Osteoblast (primary cell): ENCODE measurements around the gene MGRN1. TPM values are rescaled to one million over a fixed set of nuclear protein-coding genes. Genes with fewer than 3 reads are reported as not detected.
A peak's percentile ranks its signal among the peaks of the same experiment; 100 is the strongest.
"Not testable (repeated sequence)": the region's sequence is repeated elsewhere in the genome, so short reads cannot be mapped to it uniquely, and the experiment has no call there.

ENCODE experiments used
- DNase-seq: peaks from one replicate; pipeline ENCODE4 v3.0.0; 2011; ENCODE audit warnings: low spot score, mixed read lengths; ENCODE audit not compliant: insufficient read length; ENCODE audit errors: missing footprints
- H2AFZ ChIP-seq: 2 replicates; pipeline ENCODE4 v1.6.0; 2011; ENCODE audit warnings: mild to moderate bottlenecking, low read length
- H3K27ac ChIP-seq: 2 replicates; pipeline ENCODE4 v1.5.1; 2011; ENCODE audit warnings: mild to moderate bottlenecking, low read depth, low read length, moderate library complexity
- H3K27me3 ChIP-seq: 2 replicates; pipeline ENCODE4 v1.6.0; 2012; ENCODE audit warnings: mild to moderate bottlenecking, control low read depth, inconsistent platforms, low read length, moderate library complexity; ENCODE audit not compliant: insufficient read depth
- H3K36me3 ChIP-seq: 2 replicates; pipeline ENCODE4 v1.5.1; 2011; ENCODE audit warnings: mild to moderate bottlenecking, low read length, control low read depth, moderate library complexity; ENCODE audit not compliant: insufficient read depth
- H3K4me1 ChIP-seq: 2 replicates; pipeline ENCODE4 v1.5.1; 2011; ENCODE audit warnings: mild to moderate bottlenecking, low read length, control low read depth, moderate library complexity; ENCODE audit not compliant: insufficient read depth
- H3K4me2 ChIP-seq: 2 replicates; pipeline ENCODE4 v1.6.0; 2011; ENCODE audit warnings: mild to moderate bottlenecking, low read length; ENCODE audit not compliant: insufficient read depth
- H3K4me3 ChIP-seq: fragments of 200-600 bp; sonication (generic); 3 replicates; pipeline ENCODE4 v1.5.1; 2012; ENCODE audit warnings: mild to moderate bottlenecking, low read length, inconsistent platforms; ENCODE audit not compliant: insufficient read depth
- H3K79me2 ChIP-seq: 2 replicates; pipeline ENCODE4 v1.6.0; 2012; ENCODE audit warnings: mild to moderate bottlenecking, low read length, control low read depth, inconsistent platforms; ENCODE audit not compliant: insufficient read depth
- H3K9me3 ChIP-seq: 2 replicates; pipeline ENCODE4 v1.5.1; 2011; ENCODE audit warnings: low read depth, low read length, control low read depth
- H4K20me1 ChIP-seq: 2 replicates; pipeline ENCODE4 v1.6.0; 2012; ENCODE audit warnings: mild to moderate bottlenecking, low read length, control low read depth; ENCODE audit not compliant: insufficient read depth
- small RNA-seq: library from RNA; depleted of rRNA; stranded (forward); fragments of <200 nt; gene quantifications from one replicate; pipeline ENCODE3, GENCODE V24; 2012
- total RNA-seq: library from RNA; depleted of rRNA; stranded (reverse); fragments of >200 nt; gene quantifications from 2 replicates; pipeline ENCODE4 v1.2.3, GENCODE V29; 2012
- TF ChIP-seq, protein P1 (sequence below): IDR thresholded peaks from 2 replicates; pipeline ENCODE4 v1.5.1; 2011; ENCODE audit warnings: mild to moderate bottlenecking, low read depth, low read length, moderate library complexity; ENCODE audit errors: extremely low read depth

MGRN1 gene
- total RNA-seq, 1 donor: 46.7 TPM

DNA sequence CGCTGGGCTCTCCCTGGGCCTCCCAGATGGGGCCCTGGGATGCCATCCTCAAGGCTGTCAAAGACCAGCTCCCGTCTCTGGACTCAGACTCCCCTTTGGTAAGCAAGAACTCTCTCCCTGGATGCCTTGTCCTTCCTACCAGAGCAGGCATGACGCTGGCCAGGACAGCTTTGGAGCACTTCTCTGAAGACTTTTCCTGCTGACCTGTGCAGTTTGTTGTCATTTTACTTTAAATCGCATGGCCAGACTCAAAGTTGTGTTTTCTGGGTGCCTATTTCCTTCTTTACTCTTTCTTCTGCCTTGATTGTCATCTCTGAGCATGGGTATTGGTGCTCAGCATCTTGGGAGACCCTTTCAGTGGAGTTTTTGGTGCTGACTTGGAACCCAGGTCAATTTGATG is 111.9 kb downstream of the MGRN1 start:
- Histone ChIP-seq H3K9me3 (no peaks in the 10 kb centered on the region), H3K79me2 (peaks cover 24% of the 10 kb centered on the region), H2AFZ (no peak overlapping the region), H4K20me1 (no peaks in the 10 kb centered on the region), H3K27ac (no peak overlapping the region), H3K4me1 (peaks cover 6% of the 10 kb centered on the region), H3K4me3 (no peak overlapping the region), H3K4me2 (no peak overlapping the region), H3K36me3 (no peaks in the 10 kb centered on the region), H3K27me3 (no peaks in the 10 kb centered on the region)
- DNase-seq: peak; percentile 48
- TF ChIP-seq, protein P1, sequence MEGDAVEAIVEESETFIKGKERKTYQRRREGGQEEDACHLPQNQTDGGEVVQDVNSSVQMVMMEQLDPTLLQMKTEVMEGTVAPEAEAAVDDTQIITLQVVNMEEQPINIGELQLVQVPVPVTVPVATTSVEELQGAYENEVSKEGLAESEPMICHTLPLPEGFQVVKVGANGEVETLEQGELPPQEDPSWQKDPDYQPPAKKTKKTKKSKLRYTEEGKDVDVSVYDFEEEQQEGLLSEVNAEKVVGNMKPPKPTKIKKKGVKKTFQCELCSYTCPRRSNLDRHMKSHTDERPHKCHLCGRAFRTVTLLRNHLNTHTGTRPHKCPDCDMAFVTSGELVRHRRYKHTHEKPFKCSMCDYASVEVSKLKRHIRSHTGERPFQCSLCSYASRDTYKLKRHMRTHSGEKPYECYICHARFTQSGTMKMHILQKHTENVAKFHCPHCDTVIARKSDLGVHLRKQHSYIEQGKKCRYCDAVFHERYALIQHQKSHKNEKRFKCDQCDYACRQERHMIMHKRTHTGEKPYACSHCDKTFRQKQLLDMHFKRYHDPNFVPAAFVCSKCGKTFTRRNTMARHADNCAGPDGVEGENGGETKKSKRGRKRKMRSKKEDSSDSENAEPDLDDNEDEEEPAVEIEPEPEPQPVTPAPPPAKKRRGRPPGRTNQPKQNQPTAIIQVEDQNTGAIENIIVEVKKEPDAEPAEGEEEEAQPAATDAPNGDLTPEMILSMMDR: no peak

DNA sequence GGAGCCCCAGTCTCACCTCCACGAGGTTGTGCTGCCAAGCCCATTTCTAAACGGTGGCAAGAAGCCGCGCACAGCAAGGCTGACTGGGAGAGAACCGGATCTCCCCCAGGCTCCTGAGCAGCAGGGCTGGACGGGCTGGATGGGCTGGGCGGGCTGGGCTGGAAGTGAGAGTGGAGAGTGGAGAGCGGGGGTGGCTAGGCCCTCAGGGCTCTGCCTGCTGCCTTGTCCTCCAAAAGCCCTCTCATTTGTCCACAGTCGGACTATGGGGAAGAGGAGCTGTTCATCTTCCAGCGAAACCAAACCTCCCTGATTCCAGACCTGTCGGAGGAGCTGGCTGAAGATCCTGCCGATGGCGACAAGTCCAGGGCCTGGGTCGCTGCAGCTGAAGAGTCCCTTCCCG is 112.9 kb downstream of the MGRN1 start:
- DNase-seq: peak; percentile 49
- no peak overlapping the region for H2AFZ ChIP-seq
- H3K4me2 ChIP-seq: no peak overlapping the region
- peaks cover 6% of the 10 kb centered on the region for H3K4me1 ChIP-seq
- TF ChIP-seq, protein P1: no peak
- no peaks in the 10 kb centered on the region for H3K27me3 ChIP-seq
- H3K36me3 ChIP-seq: no peaks in the 10 kb centered on the region
- no peaks in the 10 kb centered on the region for H3K9me3 ChIP-seq
- no peak overlapping the region for H3K27ac ChIP-seq
- peaks cover 14% of the 10 kb centered on the region for H3K79me2 ChIP-seq
- no peak overlapping the region for H3K4me3 ChIP-seq
- no peaks in the 10 kb centered on the region for H4K20me1 ChIP-seq

DNA sequence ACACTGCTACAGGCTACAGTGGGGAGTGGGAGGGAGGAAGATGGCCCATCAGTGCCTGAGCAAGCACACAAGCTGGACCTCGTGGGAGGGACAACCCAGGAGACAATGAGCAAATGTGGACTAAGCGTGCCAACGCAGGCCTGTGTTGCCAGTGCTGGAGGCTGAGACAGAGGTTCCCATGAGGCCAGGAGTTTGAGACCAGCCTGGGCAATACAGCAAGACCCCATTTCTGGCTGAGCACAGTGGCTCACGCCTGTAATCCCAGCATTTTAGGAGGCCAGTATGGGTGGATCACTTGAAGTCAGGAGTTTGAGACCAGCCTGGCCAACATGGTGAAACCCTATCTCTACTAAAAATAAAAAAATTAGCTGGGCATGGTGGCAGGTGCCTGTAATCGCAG is 113.7 kb downstream of the MGRN1 start:
- DNase-seq: peak; percentile 51
- H3K4me3 ChIP-seq, H4K20me1 ChIP-seq, H3K36me3 ChIP-seq, H3K27me3 ChIP-seq, H3K9me3 ChIP-seq, H3K4me1 ChIP-seq, H3K27ac ChIP-seq, H3K79me2 ChIP-seq, H3K4me2 ChIP-seq, H2AFZ ChIP-seq: not testable (repeated sequence)

Small RNA genes within 50 kb of the gene (small RNA-seq; reads per million reads assigned to genes)
- gene MIR6769A (not detected), gene RN7SL850P (not detected)

Other genes with a start within 250 kb of the MGRN1 start
- 9.7 and 17.7 TPM in 2 replicates for gene CORO7, start 208.2 kb upstream of the MGRN1 start, total RNA-seq
- 30.0 and 30.9 TPM in 2 replicates for gene DNAJA3, start 199.0 kb upstream of the MGRN1 start, total RNA-seq
- 71.0 and 90.5 TPM in 2 replicates for gene NMRAL1, start 150.2 kb upstream of the MGRN1 start, total RNA-seq
- gene HMOX2, start 148.4 kb upstream of the MGRN1 start, total RNA-seq: 39.4 and 44.5 TPM in 2 replicates
- gene CDIP1, start 86.1 kb upstream of the MGRN1 start, total RNA-seq: 10.5 and 13.6 TPM in 2 replicates
- gene C16orf96, start 68.5 kb upstream of the MGRN1 start, total RNA-seq: under 0.01 TPM in 1 of 2 replicates, not detected in the other
- 6.2 and 9.4 TPM in 2 replicates for gene UBALD1, start 9.9 kb upstream of the MGRN1 start, total RNA-seq
- gene NUDT16L1, start 68.7 kb downstream of the MGRN1 start, total RNA-seq: 15.0 and 18.1 TPM in 2 replicates
- gene ANKS3, start 109.4 kb downstream of the MGRN1 start, total RNA-seq: 31.2 and 39.4 TPM in 2 replicates
- gene DNAAF8, start 109.7 kb downstream of the MGRN1 start, total RNA-seq: 1.1 and 2.7 TPM in 2 replicates
- gene ZNF500, start 142.3 kb downstream of the MGRN1 start, total RNA-seq: 14.5 and 16.2 TPM in 2 replicates
- gene SEPTIN12, start 163.5 kb downstream of the MGRN1 start, total RNA-seq: not detected in 2 replicates
- not detected in 2 replicates for gene SMIM22, start 170.5 kb downstream of the MGRN1 start, total RNA-seq
- gene ROGDI, start 177.8 kb downstream of the MGRN1 start, total RNA-seq: 15.9 and 17.1 TPM in 2 replicates
- 48.0 and 48.1 TPM in 2 replicates for gene GLYR1, start 222.5 kb downstream of the MGRN1 start, total RNA-seq
- gene UBN1, start 222.7 kb downstream of the MGRN1 start, total RNA-seq: 34.5 and 38.4 TPM in 2 replicates